SK-N-MC (cell line): ENCODE measurements around the gene KRTAP5-6.

ENCODE experiments used
- DNase-seq: peaks from one replicate; pipeline ENCODE4 v3.0.0-alpha.2; 2011; ENCODE audit warnings: low read depth, low spot score
- H3K27ac ChIP-seq: fragments of 200-600 bp; sonication (generic); 2 replicates; pipeline ENCODE4 v1.5.1; 2016; ENCODE audit warnings: mixed run types
- H3K36me3 ChIP-seq: fragments of 200-600 bp; sonication (generic); 2 replicates; pipeline ENCODE4 v1.6.1; 2017; ENCODE audit warnings: antibody characterized with exemption, low read length, mixed read lengths; ENCODE audit not compliant: insufficient read depth
- H3K4me3 ChIP-seq: fragments of 200-600 bp; sonication (generic); 2 replicates; pipeline ENCODE4 v1.5.1; 2016
- H3K9ac ChIP-seq: fragments of 200-600 bp; sonication (generic); 2 replicates; pipeline ENCODE4 v1.8.0; 2017; ENCODE audit warnings: mixed run types, mixed read lengths; ENCODE audit not compliant: insufficient read length
- H3K9me3 ChIP-seq: fragments of 200-600 bp; sonication (generic); 2 replicates; pipeline ENCODE4 v1.6.1; 2017; ENCODE audit warnings: low read depth, mild to moderate bottlenecking, antibody characterized with exemption, low read length, moderate library complexity, mixed read lengths
- EZH2 ChIP-seq: fragments of 200-600 bp; sonication (generic); IDR thresholded peaks from one replicate; pipeline ENCODE4 v1.6.1; 2017; ENCODE audit warnings: antibody characterized with exemption
- FOXP2 ChIP-seq: optimal IDR thresholded peaks from 2 replicates; pipeline ENCODE3; 2011; ENCODE audit warnings: mild to moderate bottlenecking, moderate library complexity; ENCODE audit not compliant: insufficient read depth; ENCODE audit errors: extremely low read length, control extremely low read depth
- POLR2AphosphoS5 ChIP-seq: IDR thresholded peaks from 2 replicates; pipeline ENCODE4 v1.6.1; 2012; ENCODE audit warnings: mild to moderate bottlenecking, low read depth, low read length, borderline replicate concordance

KRTAP5-6 gene

GRCh38 chr11:1652442-1652770, 44.6 kb upstream of the KRTAP5-6 start:
- no peak overlapping the region for H3K4me3 ChIP-seq
- no peak overlapping the region for H3K9ac ChIP-seq
- no peaks in the 10 kb centered on the region for H3K36me3 ChIP-seq
- no peak overlapping the region for H3K27ac ChIP-seq
- DNase-seq: no peak
- H3K9me3 ChIP-seq: no peaks in the 10 kb centered on the region
- no peak for TF ChIP-seq FOXP2
- no peak for TF ChIP-seq POLR2AphosphoS5
- no peak for TF ChIP-seq EZH2

- Histone ChIP-seq H3K9me3 (no peaks in the 10 kb centered on the region), H3K4me3 (no peak overlapping the region), H3K27ac (no peak overlapping the region), H3K9ac (no peak overlapping the region), H3K36me3 (no peaks in the 10 kb centered on the region)
- DNase-seq: no peak
- TF ChIP-seq EZH2: no peak
- TF ChIP-seq FOXP2: no peak
- TF ChIP-seq POLR2AphosphoS5: no peak
Measured at GRCh38 chr11:1652771-1653540, 44.0 kb upstream of the KRTAP5-6 start.

GRCh38 chr11:1653541-1654387, 43.2 kb upstream of the KRTAP5-6 start:
- DNase-seq: no peak
- TF ChIP-seq POLR2AphosphoS5 (no peak), FOXP2 (no peak), EZH2 (no peak)
- Histone ChIP-seq H3K27ac (no peak overlapping the region), H3K9me3 (no peaks in the 10 kb centered on the region), H3K4me3 (no peak overlapping the region), H3K36me3 (no peaks in the 10 kb centered on the region), H3K9ac (no peak overlapping the region)

- no peak for TF ChIP-seq EZH2
- TF ChIP-seq FOXP2: no peak
- no peak for TF ChIP-seq POLR2AphosphoS5
- Histone ChIP-seq H3K36me3 (no peaks in the 10 kb centered on the region), H3K4me3 (no peak overlapping the region), H3K9ac (no peak overlapping the region), H3K27ac (no peak overlapping the region), H3K9me3 (no peaks in the 10 kb centered on the region)
- DNase-seq: no peak
Measured at GRCh38 chr11:1654388-1655167, 42.4 kb upstream of the KRTAP5-6 start.

GRCh38 chr11:1655168-1656060, 41.6 kb upstream of the KRTAP5-6 start:
- H3K36me3 ChIP-seq: no peaks in the 10 kb centered on the region
- H3K4me3 ChIP-seq: no peak overlapping the region
- TF ChIP-seq FOXP2: no peak
- TF ChIP-seq EZH2: no peak
- TF ChIP-seq POLR2AphosphoS5: no peak
- H3K9me3 ChIP-seq: no peaks in the 10 kb centered on the region
- no peak overlapping the region for H3K27ac ChIP-seq
- no peak overlapping the region for H3K9ac ChIP-seq
- DNase-seq: no peak

- TF ChIP-seq POLR2AphosphoS5: no peak
- no peak for TF ChIP-seq EZH2
- TF ChIP-seq FOXP2: no peak
- Histone ChIP-seq H3K36me3 (no peaks in the 10 kb centered on the region), H3K27ac (no peak overlapping the region), H3K9ac (no peak overlapping the region), H3K4me3 (no peak overlapping the region), H3K9me3 (no peaks in the 10 kb centered on the region)
- no peak for DNase-seq
Measured at GRCh38 chr11:1656061-1656441, 40.9 kb upstream of the KRTAP5-6 start.

GRCh38 chr11:1656670-1657069, 40.3 kb upstream of the KRTAP5-6 start:
- H3K27ac ChIP-seq: no peak overlapping the region

More at GRCh38 chr11:1656670-1657069, 40.3 kb upstream of the KRTAP5-6 start:
- TF ChIP-seq POLR2AphosphoS5 (no peak), EZH2 (no peak)
- DNase-seq: no peak
- Histone ChIP-seq H3K4me3 (no peak overlapping the region), H3K9me3 (no peaks in the 10 kb centered on the region), H3K36me3 (no peaks in the 10 kb centered on the region), H3K9ac (no peak overlapping the region)
